ENCODE measurements around the gene RAI2.

Gene RAI2

GRCh38 chrX:17888421-17888820, 27.3 kb upstream of the RAI2 start:
- H3K9me3 ChIP-seq (ENCODE audit: control insufficient read depth, insufficient read depth, low read depth, low read length) = no peaks in the 10 kb centered on the region
- no peak overlapping the region for H3K27ac ChIP-seq (ENCODE audit: extremely low read depth, low read depth, low read length)
- no peak for TF ChIP-seq ZNF341 (tag by site-specific recombination; IDR thresholded peaks at IDR 0.05; ENCODE audit: low read depth)
- no peak for TF ChIP-seq ZEB2 (tag by site-specific recombination; IDR thresholded peaks at IDR 0.05)
- TF ChIP-seq ZNF549 (tag by site-specific recombination; IDR thresholded peaks at IDR 0.05) = no peak
- TF ChIP-seq BCL11A (tag by site-specific recombination; IDR thresholded peaks at IDR 0.05; ENCODE audit: low read depth) = no peak
- no peak for TF ChIP-seq SP7 (tag by site-specific recombination; IDR thresholded peaks at IDR 0.05)
- CTCF ChIA-PET = interaction anchor here (0.7 to 3.0 kb wide), 5 partner anchors 8 to 141 kb away, joined by 3 to 9 read pairs (median 3); no protein-coding TSS in a partner anchor
- POLR2A ChIA-PET = no interaction called here
- H3K4me1 ChIP-seq (ENCODE audit: control insufficient read depth, insufficient read depth, low read length) = no peaks in the 10 kb centered on the region
- no peak overlapping the region for H3K4me3 ChIP-seq (ENCODE audit: low read depth, low read length)
- no peaks in the 10 kb centered on the region for H3K36me3 ChIP-seq (ENCODE audit: control insufficient read depth in 2 of 2, insufficient read depth in 1 of 2, low read length in 2 of 2)

- H3K4me3 ChIP-seq (ENCODE audit: low read depth, low read length) = no peak overlapping the region
- ChIA-PET POLR2A (no interaction called here), CTCF (no interaction called here)
- no peaks in the 10 kb centered on the region for H3K9me3 ChIP-seq (ENCODE audit: control insufficient read depth, insufficient read depth, low read depth, low read length)
- no peaks in the 10 kb centered on the region for H3K4me1 ChIP-seq (ENCODE audit: control insufficient read depth, insufficient read depth, low read length)
- TF ChIP-seq ZNF776 (tag by site-specific recombination; IDR thresholded peaks at IDR 0.05; ENCODE audit: borderline replicate concordance) = no peak
- TF ChIP-seq ZNF280D (tag by site-specific recombination; IDR thresholded peaks at IDR 0.05) = no peak
- 0 out of 2 replicates have a peak, but pooled peaks have one; percentile 18 for TF ChIP-seq ZNF248 (tag by site-specific recombination; IDR thresholded peaks at IDR 0.05)
- no peak for TF ChIP-seq ZNF629 (tag by site-specific recombination; IDR thresholded peaks at IDR 0.05)
- TF ChIP-seq ZNF654 (tag by site-specific recombination; IDR thresholded peaks at IDR 0.05; ENCODE audit: low read depth) = no peak
- 0 out of 2 replicates have a peak, but pooled peaks have one; percentile 41 for TF ChIP-seq ZNF148 (tag by site-specific recombination; IDR thresholded peaks at IDR 0.05; ENCODE audit: borderline replicate concordance)
- no peaks in the 10 kb centered on the region for H3K36me3 ChIP-seq (ENCODE audit: control insufficient read depth in 2 of 2, insufficient read depth in 1 of 2, low read length in 2 of 2)
- H3K27ac ChIP-seq (ENCODE audit: extremely low read depth, low read depth, low read length) = no peak overlapping the region
Measured at GRCh38 chrX:17882680-17883079, 21.6 kb upstream of the RAI2 start.

GRCh38 chrX:17878028-17878670, 17.1 kb upstream of the RAI2 start:
- CTCF ChIA-PET = interaction anchor here (0.7 kb wide), 1 partner anchor 933 kb away, joined by 3 read pairs; no protein-coding TSS in a partner anchor
- H3K4me3 ChIP-seq (ENCODE audit: low read depth, low read length) = no peak overlapping the region
- TF ChIP-seq ZNF776 (tag by site-specific recombination; IDR thresholded peaks at IDR 0.05; ENCODE audit: borderline replicate concordance) = no peak
- no peak for TF ChIP-seq ZNF416 (tag by site-specific recombination; IDR thresholded peaks at IDR 0.05)
- TF ChIP-seq ZFP41 (tag by site-specific recombination; IDR thresholded peaks at IDR 0.05; ENCODE audit: borderline replicate concordance) = no peak
- no peak for TF ChIP-seq KLF7 (tag by site-specific recombination; IDR thresholded peaks at IDR 0.05; ENCODE audit: borderline replicate concordance)
- no peak for TF ChIP-seq ZNF701 (tag by site-specific recombination; IDR thresholded peaks at IDR 0.05)
- TF ChIP-seq ZNF302 (tag by site-specific recombination; IDR thresholded peaks at IDR 0.05; ENCODE audit: low read depth) = no peak
- no peak for TF ChIP-seq GLI4 (tag by site-specific recombination; IDR thresholded peaks at IDR 0.05)
- no peak for TF ChIP-seq GLI2 (tag by site-specific recombination; IDR thresholded peaks at IDR 0.05; ENCODE audit: borderline replicate concordance, low read depth)
- no peak for TF ChIP-seq ZNF292 (tag by site-specific recombination; IDR thresholded peaks at IDR 0.05; ENCODE audit: borderline replicate concordance, low read depth)
- no peak for TF ChIP-seq KLF17 (tag by site-specific recombination; IDR thresholded peaks at IDR 0.05)
- TF ChIP-seq ZNF610 (tag by site-specific recombination; IDR thresholded peaks at IDR 0.05; ENCODE audit: borderline replicate concordance) = no peak
- no peak for TF ChIP-seq ZNF785 (tag by site-specific recombination; IDR thresholded peaks at IDR 0.05)
- no peak for TF ChIP-seq ZSCAN23 (tag by site-specific recombination; IDR thresholded peaks at IDR 0.05)
- TF ChIP-seq ZIC2 (tag by site-specific recombination; IDR thresholded peaks at IDR 0.05) = no peak

More at GRCh38 chrX:17878028-17878670, 17.1 kb upstream of the RAI2 start:
- no peaks in the 10 kb centered on the region for H3K9me3 ChIP-seq (ENCODE audit: control insufficient read depth, insufficient read depth, low read depth, low read length)
- POLR2A ChIA-PET = no interaction called here
- no peaks in the 10 kb centered on the region for H3K36me3 ChIP-seq (ENCODE audit: control insufficient read depth in 2 of 2, insufficient read depth in 1 of 2, low read length in 2 of 2)
- H3K4me1 ChIP-seq (ENCODE audit: control insufficient read depth, insufficient read depth, low read length) = no peaks in the 10 kb centered on the region
- H3K27ac ChIP-seq (ENCODE audit: extremely low read depth, low read depth, low read length) = no peak overlapping the region

All from HEK293 (cell line).